Brain microvascular endothelial cell (primary cell): ENCODE results near the gene ABCA7.

Experiments
- DNase-seq: peaks from one replicate; pipeline ENCODE4 v3.0.0-alpha.2; 2020
- H3K27ac ChIP-seq: fragments of 250-450 bp; sonication (Bioruptor Pico); 2 replicates; pipeline ENCODE4 v1.5.1; 2020; ENCODE audit warnings: mild to moderate bottlenecking, moderate library complexity
- H3K27me3 ChIP-seq: fragments of 250-450 bp; sonication (Bioruptor Pico); replicated peaks from 2 replicates; pipeline ENCODE4 v1.5.1; 2020; ENCODE audit warnings: mild to moderate bottlenecking
- H3K36me3 ChIP-seq: fragments of 250-450 bp; sonication (Bioruptor Pico); replicated peaks from 2 replicates; pipeline ENCODE4 v1.5.1; 2020; ENCODE audit warnings: mild to moderate bottlenecking
- H3K4me3 ChIP-seq: 2 replicates; pipeline ENCODE4 v1.5.1; 2011; ENCODE audit warnings: low read depth, mild to moderate bottlenecking, control low read depth, low read length, moderate library complexity
- CTCF ChIP-seq: IDR thresholded peaks from 2 replicates; pipeline ENCODE4 v1.5.1; 2011; ENCODE audit warnings: low read depth, mild to moderate bottlenecking, moderate library complexity, low read length, control low read depth, inconsistent platforms; ENCODE audit errors: missing control alignments
- in situ Hi-C: cut with HindIII; loops from 2 replicates; pipeline ENCODE4 v1.10.0; 2017; ENCODE audit warnings: low sequenced_read_pairs, low pct_ligation_motif_present

Gene ABCA7

GRCh38 chr19:1093811-1094553, 54.1 kb downstream of the ABCA7 start:
- in situ Hi-C loops = no loop called here
- Histone ChIP-seq H3K27ac (no peak overlapping the region), H3K36me3 (peaks cover 30% of the 10 kb centered on the region), H3K4me3 (peak overlapping the region; percentile 87), H3K27me3 (no peaks in the 10 kb centered on the region)
- no peak for DNase-seq
- TF ChIP-seq CTCF = no peak

GRCh38 chr19:1094655-1094977, 54.7 kb downstream of the ABCA7 start:
- H3K4me3 ChIP-seq = peak overlapping the region; percentile 87
- in situ Hi-C loops = no loop called here
- H3K27ac ChIP-seq = peak overlapping the region; percentile 43
- no peak for DNase-seq
- H3K27me3 ChIP-seq = no peaks in the 10 kb centered on the region
- TF ChIP-seq CTCF = no peak
- peaks cover 25% of the 10 kb centered on the region for H3K36me3 ChIP-seq

GRCh38 chr19:1094978-1095701, 55.2 kb downstream of the ABCA7 start, which contains the start of gene POLR2E:
TSS of gene POLR2E (minus strand) at chr19:1095375. CDS start at chr19:1095315, 60 bp downstream.
- TF ChIP-seq CTCF = no peak
- peak within 1 kb of the TSS; percentile 43 for H3K27ac ChIP-seq
- peaks cover 24% of the 10 kb centered on the region for H3K36me3 ChIP-seq
- no peaks in the 10 kb centered on the region for H3K27me3 ChIP-seq
- in situ Hi-C loops = no loop called here
- H3K4me3 ChIP-seq = peak within 1 kb of the TSS; percentile 87
- peak; percentile 96 for DNase-seq

GRCh38 chr19:1097810-1098176, 57.9 kb downstream of the ABCA7 start:
- in situ Hi-C loops = no loop called here
- H3K4me3 ChIP-seq = no peak overlapping the region
- no peak for TF ChIP-seq CTCF
- no peak for DNase-seq
- H3K27ac ChIP-seq = no peak overlapping the region
- H3K27me3 ChIP-seq = no peaks in the 10 kb centered on the region
- H3K36me3 ChIP-seq = peaks cover 8% of the 10 kb centered on the region

- no peak for DNase-seq
- H3K36me3 ChIP-seq = peaks cover 4% of the 10 kb centered on the region
- H3K27ac ChIP-seq = no peak overlapping the region
- TF ChIP-seq CTCF = no peak
- in situ Hi-C loops = no loop called here
- H3K4me3 ChIP-seq = no peak overlapping the region
- no peaks in the 10 kb centered on the region for H3K27me3 ChIP-seq
Observed at GRCh38 chr19:1098177-1099051, 58.5 kb downstream of the ABCA7 start.
